Measurements from ENCODE around the gene CBLIF.
"Not testable (repeated sequence)": the region's sequence is repeated elsewhere in the genome, so short reads cannot be mapped to it uniquely, and the experiment has no call there.

Gene CBLIF

GRCh38 chr11:59791639-59792038, 53.7 kb downstream of the CBLIF start:
- no peak for DNase-seq

GRCh38 chr11:59787816-59788215, 57.5 kb downstream of the CBLIF start:
- no peak for DNase-seq

GRCh38 chr11:59787255-59787588, 58.1 kb downstream of the CBLIF start:
- DNase-seq, result no peak

DNA sequence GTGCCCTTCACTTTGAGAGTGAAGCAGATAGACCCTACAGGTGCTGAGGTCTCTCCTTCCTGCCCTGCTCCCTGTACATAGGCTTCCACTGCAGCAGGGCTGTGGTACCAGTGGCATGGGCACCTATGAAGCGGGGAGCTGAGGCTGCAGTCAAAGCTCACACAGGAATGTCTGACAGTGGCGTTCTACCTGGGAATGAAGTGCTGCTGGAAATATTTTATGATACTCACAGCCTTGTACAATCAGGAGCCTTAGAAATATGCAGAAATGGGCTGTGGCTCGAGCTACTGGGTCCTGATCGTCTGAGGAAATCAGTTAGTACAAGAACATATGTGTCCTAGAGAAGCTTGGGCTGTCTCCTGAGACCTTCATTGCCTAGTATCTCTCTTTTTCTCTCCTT, 59.5 kb downstream of the CBLIF start:
- no peak for DNase-seq

DNA sequence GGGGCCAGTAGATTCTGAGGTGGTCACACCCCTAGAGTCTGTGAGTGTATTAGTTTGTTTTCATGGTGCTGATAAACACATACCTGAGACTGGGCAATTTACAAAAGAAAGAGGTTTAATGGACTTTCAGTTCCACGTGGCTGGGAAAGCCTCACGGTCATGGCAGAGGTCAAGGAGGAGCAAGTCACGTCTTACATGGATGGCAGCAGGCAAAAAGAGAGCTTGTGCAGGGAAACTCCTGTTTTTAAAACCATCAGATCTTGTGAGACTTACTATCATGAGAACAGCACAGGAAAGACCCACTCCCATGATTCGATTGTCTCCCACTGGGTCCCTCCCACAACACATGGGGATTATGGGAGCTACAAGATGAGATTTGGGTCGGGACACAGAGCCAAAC, 60.9 kb downstream of the CBLIF start:
- DNase-seq, result not testable (repeated sequence)

- no peak for DNase-seq
Measured at GRCh38 chr11:59783632-59784090, 61.6 kb downstream of the CBLIF start.

DNA sequence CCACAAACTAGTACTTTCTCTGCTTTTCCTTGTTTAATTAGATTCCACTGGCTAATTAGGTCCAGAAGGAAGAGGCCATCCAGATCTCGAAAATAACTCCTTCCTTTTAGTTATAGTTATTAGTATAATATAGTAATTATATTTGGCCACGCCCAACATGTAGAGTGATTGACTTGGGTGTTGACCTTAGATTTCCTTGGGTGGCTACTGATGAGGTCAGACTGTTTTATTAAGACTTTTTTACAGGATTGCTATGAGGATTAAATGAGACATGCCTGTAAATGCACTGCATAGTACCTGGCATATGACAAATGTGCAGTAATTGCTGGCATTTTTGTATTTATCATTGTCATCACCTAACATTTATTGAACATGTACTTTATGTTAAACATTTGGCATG, 63.2 kb downstream of the CBLIF start:
- no peak for DNase-seq

DNA sequence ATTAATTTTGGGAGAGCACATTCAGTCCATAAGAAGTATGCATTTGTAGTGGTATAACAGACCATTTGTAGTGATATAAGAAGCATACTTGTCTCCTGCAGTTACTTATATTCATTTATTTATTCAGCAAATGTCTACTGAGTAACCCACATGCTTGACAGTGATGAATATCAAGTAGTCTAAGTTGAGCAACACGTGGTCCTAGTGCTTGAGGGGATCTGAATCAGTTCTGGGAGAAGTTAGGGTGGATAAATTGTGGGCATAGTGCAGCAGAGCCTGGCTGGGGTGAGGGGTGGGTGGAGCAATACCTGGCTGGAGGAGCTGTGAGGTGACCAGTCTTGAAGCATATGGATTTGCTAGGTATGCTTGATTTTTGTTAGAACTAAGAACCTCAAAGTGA, 65.8 kb downstream of the CBLIF start:
- no peak for DNase-seq

All from stimulated activated CD4-positive, alpha-beta T cell treated with anti-CD3 and anti-CD28 coated beads, Interleukin-15, amount 100 ng/mL, for 24 hours (primary cell).